IMR-90 (cell line): ENCODE results near the gene FEN1. TPM values are rescaled to one million over a fixed set of nuclear protein-coding genes. Genes with fewer than 3 reads are reported as not detected.

ENCODE experiments used
- ATAC-seq: fragments of 200-7000 bp; cut with Tn5 transposase; 2 replicates; pipeline ENCODE4 v1.9.1; 2020; ENCODE audit warnings: low read depth, mild to moderate bottlenecking, moderate library complexity
- BruUV-seq: library from RNA; stranded (reverse); fragments of 400-500 nt; replicated peaks from 2 replicates; lab custom pipeline; 2021; lab: Mats Ljungman, UMichigan
- CTCF ChIA-PET: fragments of 300-600 bp; formaldehyde crosslinking; extraction: SDS; loops from one replicate; lab custom pipeline; 2021; ENCODE audit warnings: antibody characterized with exemption; lab: Yijun Ruan, JAX
- POLR2A ChIA-PET: fragments of 300-600 bp; sonication (Branson Sonifier 250); formaldehyde crosslinking; loops from one replicate; lab custom pipeline; 2022; ENCODE audit warnings: antibody characterized with exemption; ENCODE audit not compliant: unreplicated experiment; lab: Charles Lee
- DNase-seq: peaks from one replicate; pipeline ENCODE4 v3.0.0; 2013
- H2AFZ ChIP-seq: replicated peaks from 2 replicates; pipeline ENCODE3; 2013; ENCODE audit warnings: low read length, mild to moderate bottlenecking; ENCODE audit not compliant: poor library complexity
- H2AK5ac ChIP-seq: 2 replicates; pipeline ENCODE4 v1.6.1; 2013; ENCODE audit warnings: low read depth, low read length, inconsistent platforms
- H2AK9ac ChIP-seq: replicated peaks from 2 replicates; pipeline ENCODE3; 2013; ENCODE audit warnings: mild to moderate bottlenecking, low read depth, low read length, moderate library complexity; ENCODE audit not compliant: poor library complexity
- H2BK120ac ChIP-seq: 2 replicates; pipeline ENCODE4 v1.6.1; 2013; ENCODE audit warnings: low read depth, low read length, inconsistent platforms
- H2BK15ac ChIP-seq: 3 replicates; pipeline ENCODE4 v1.6.1; 2013; ENCODE audit warnings: low read depth, low read length, inconsistent platforms
- H2BK20ac ChIP-seq: 2 replicates; pipeline ENCODE4 v1.6.1; 2013; ENCODE audit warnings: low read depth, mild to moderate bottlenecking, inconsistent platforms, low read length, moderate library complexity
- H2BK5ac ChIP-seq: 2 replicates; pipeline ENCODE4 v1.6.1; 2013; ENCODE audit warnings: mild to moderate bottlenecking, low read depth, low read length, inconsistent platforms; ENCODE audit not compliant: poor library complexity, severe bottlenecking
- H3K14ac ChIP-seq: replicated peaks from 2 replicates; pipeline ENCODE4 v1.6.1; 2013; ENCODE audit warnings: low read depth, low read length, inconsistent platforms
- H3K18ac ChIP-seq: 2 replicates; pipeline ENCODE4 v1.6.1; 2013; ENCODE audit warnings: low read depth, low read length, control low read depth
- H3K23ac ChIP-seq: 2 replicates; pipeline ENCODE4 v1.6.1; 2013; ENCODE audit warnings: low read depth, low read length, inconsistent platforms
- H3K27ac ChIP-seq: 2 replicates; pipeline ENCODE4 v1.5.1; 2013; ENCODE audit warnings: mild to moderate bottlenecking, control low read depth, low read length; ENCODE audit not compliant: insufficient read depth
- H3K27me3 ChIP-seq: 2 replicates; pipeline ENCODE4 v1.6.1; 2013; ENCODE audit warnings: low read length; ENCODE audit not compliant: control insufficient read depth, insufficient read depth
- H3K36me3 ChIP-seq: 2 replicates; pipeline ENCODE4 v1.6.1; 2013; ENCODE audit warnings: low read length, mixed read lengths; ENCODE audit not compliant: control insufficient read depth, insufficient read depth
- H3K4ac ChIP-seq: 2 replicates; pipeline ENCODE4 v1.6.1; 2013; ENCODE audit warnings: low read depth, low read length, inconsistent platforms
- H3K4me1 ChIP-seq: 2 replicates; pipeline ENCODE4 v1.6.1; 2013; ENCODE audit warnings: low read length, mixed read lengths; ENCODE audit not compliant: control insufficient read depth, insufficient read depth
- H3K4me2 ChIP-seq: 2 replicates; pipeline ENCODE4 v1.6.1; 2013; ENCODE audit warnings: low read depth, mild to moderate bottlenecking, control low read depth, low read length, moderate library complexity
- H3K4me3 ChIP-seq: 2 replicates; pipeline ENCODE4 v1.5.1; 2013; ENCODE audit warnings: low read depth, mild to moderate bottlenecking, control low read depth, low read length, moderate library complexity; ENCODE audit not compliant: insufficient read depth
- H3K56ac ChIP-seq: 2 replicates; pipeline ENCODE4 v1.6.1; 2013; ENCODE audit warnings: low read length, inconsistent platforms; ENCODE audit not compliant: insufficient read depth; ENCODE audit errors: extremely low read depth
- H3K79me1 ChIP-seq, 2 experiments: 2 replicates each; pipeline ENCODE4 v1.6.1; 2013; ENCODE audit warnings: low read length in 2 of 2, inconsistent platforms in 1 of 2, low read depth in 1 of 2
- H3K9ac ChIP-seq: 2 replicates; pipeline ENCODE4 v1.6.1; 2013; ENCODE audit warnings: low read depth, low read length, control low read depth
- H3K9me1 ChIP-seq: 2 replicates; pipeline ENCODE4 v1.6.1; 2013; ENCODE audit warnings: low read length, inconsistent platforms; ENCODE audit not compliant: insufficient read depth
- H3K9me3 ChIP-seq: 2 replicates; pipeline ENCODE4 v1.6.1; 2013; ENCODE audit warnings: low read length; ENCODE audit not compliant: control insufficient read depth, insufficient read depth
- H4K20me1 ChIP-seq: 2 replicates; pipeline ENCODE4 v1.6.1; 2013; ENCODE audit warnings: low read length, inconsistent platforms; ENCODE audit not compliant: insufficient read depth
- H4K5ac ChIP-seq: 2 replicates; pipeline ENCODE4 v1.6.1; 2013; ENCODE audit warnings: mild to moderate bottlenecking, low read depth, low read length, control low read depth
- H4K8ac ChIP-seq, 2 experiments: 2 replicates each; pipeline ENCODE4 v1.6.1; 2013; ENCODE audit warnings: low read depth in 2 of 2, low read length in 2 of 2, control low read depth in 1 of 2, inconsistent platforms in 1 of 2
- H4K91ac ChIP-seq: 2 replicates; pipeline ENCODE4 v1.6.1; 2013; ENCODE audit warnings: low read depth, low read length, inconsistent platforms; ENCODE audit not compliant: insufficient read depth
- CEBPB ChIP-seq: IDR thresholded peaks from 2 replicates; pipeline ENCODE4 v1.6.1; 2012; ENCODE audit warnings: low read depth, low read length, improper control_type of control experiment
- NFE2L2 ChIP-seq: fragments of 150-350 bp; IDR thresholded peaks from 2 replicates; pipeline ENCODE4 v1.6.1; 2016; ENCODE audit warnings: low read depth, mild to moderate bottlenecking, low read length
- RFX5 ChIP-seq: IDR thresholded peaks from 2 replicates; pipeline ENCODE4 v1.8.0; 2012; ENCODE audit warnings: low read depth, mild to moderate bottlenecking, low read length, moderate library complexity
- WGBS, 2 experiments: methylation state at CpG; one replicate each; pipeline versions ENCODE4 v1.1.5 to v1.1.7; 2013; ENCODE audit warnings: missing lambda C conversion rate in 2 of 2; ENCODE audit not compliant: insufficient read length in 1 of 2; ENCODE audit errors: extremely low coverage in 2 of 2; 5-methylcytosine and 5-hydroxymethylcytosine counted together
- dilution Hi-C: fragments of 300-500 bp; cut with HindIII; formaldehyde crosslinking; loops from one replicate; pipeline ENCODE4 v1.14.3; 2018; ENCODE audit warnings: low sequenced_read_pairs; ENCODE audit not compliant: unreplicated experiment
- in situ Hi-C: fragments of 300-500 bp; cut with MboI; formaldehyde crosslinking; loops from 3 replicates; pipeline ENCODE4 v1.14.3; 2019; ENCODE audit warnings: low sequenced_read_pairs, inconsistent platforms, mixed read lengths
- intact Hi-C: fragments of 100-400 bp; cut with micrococcal nuclease; formaldehyde crosslinking; loops from 2 replicates; pipeline ENCODE4 v1.10.0; 2022
- polyA plus RNA-seq, 3 experiments: library from polyadenylated mRNA; depleted of rRNA; stranded (reverse); fragments of >200 nt; gene quantifications; 2 replicates each; pipeline ENCODE4 v1.2.3, GENCODE V29; 2012; ENCODE audit warnings: low replicate concordance in 1 of 3
- total RNA-seq: library from RNA; depleted of rRNA; stranded (reverse); fragments of >200 nt; gene quantifications from 2 replicates; pipeline ENCODE4 v1.2.3, GENCODE V29; 2012

Gene FEN1
- total and polyA plus RNA-seq, 2 of the 4 experiments (the other 2 are of a cell fraction) = 23.0 to 41.9 TPM

- TF ChIP-seq RFX5 (no peak), CEBPB (no peak)
These were observed 45.3 kb upstream of the FEN1 start (continued) for GRCh38 chr11:61747192-61747966.

DNA sequence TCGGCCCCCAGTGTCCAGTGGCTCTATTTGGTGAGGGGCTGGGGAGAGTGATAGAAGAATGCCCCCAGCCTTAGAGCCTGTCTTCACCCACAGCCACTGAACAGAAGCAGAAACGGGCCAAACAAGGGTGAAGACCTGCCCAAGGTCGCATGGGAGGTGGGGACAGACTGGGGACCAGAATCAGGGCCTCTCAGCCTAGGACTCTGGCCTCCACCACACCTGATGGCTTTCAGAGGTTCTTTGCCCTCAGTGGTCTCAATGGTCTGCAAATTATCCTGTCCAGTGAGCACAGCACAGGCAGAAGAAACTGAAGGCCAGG, 44.8 kb upstream of the FEN1 start:
- H3K4me3 ChIP-seq = no peak overlapping the region
- no peaks in the 10 kb centered on the region; the same call in 1 of the 2 replicates for H3K36me3 ChIP-seq
- H3K4ac ChIP-seq = no peak overlapping the region
- no peak overlapping the region for H2BK15ac ChIP-seq
- H3K23ac ChIP-seq = no peak overlapping the region
- DNase-seq (no peak), ATAC-seq (no peak)
- H3K4me2 ChIP-seq = no peak overlapping the region
- in situ Hi-C loops = no loop called here
- no peak overlapping the region for H4K91ac ChIP-seq
- ChIA-PET CTCF (interaction anchor here (1.0 to 1.3 kb wide), 4 partner anchors 17 to 360 kb away, joined by 3 to 5 read pairs (median 3); no protein-coding TSS in a partner anchor), POLR2A (no interaction called here)
- H3K27ac ChIP-seq = no peak overlapping the region
- H4K8ac ChIP-seq = no peak overlapping the region
- H2BK20ac ChIP-seq = no peak overlapping the region
- H3K79me1 ChIP-seq = no peaks in the 10 kb centered on the region
- no peak for TF ChIP-seq NFE2L2
- intact Hi-C loops = loop anchor here (1.0 kb wide), 2 partner anchors 28 to 360 kb away; no protein-coding TSS in a partner anchor
- no peak overlapping the region for H3K14ac ChIP-seq
- H3K9me1 ChIP-seq = no peaks in the 10 kb centered on the region
- H3K4me1 ChIP-seq = no peaks in the 10 kb centered on the region; the same call in 1 of the 2 replicates
- H4K5ac ChIP-seq = no peak overlapping the region
- dilution Hi-C loops = no loop called here
- peaks cover 3% of the 10 kb centered on the region; the same call in 1 of the 2 replicates for H3K27me3 ChIP-seq
- H3K56ac ChIP-seq = no peak overlapping the region
- no peaks in the 10 kb centered on the region for H3K9me3 ChIP-seq
- no peak overlapping the region for H2BK120ac ChIP-seq
- WGBS, 2 experiments = no CpG with 5 or more reads among the region's 3 CpGs
- H2AFZ ChIP-seq = peak overlapping the region; percentile 83
- H2AK5ac ChIP-seq = no peak overlapping the region
- no peak overlapping the region for H2AK9ac ChIP-seq
- no peak overlapping the region for H3K9ac ChIP-seq
- H3K18ac ChIP-seq = no peak overlapping the region
- H2BK5ac ChIP-seq = no peak overlapping the region
- no TSS peak for BruUV-seq
- no peaks in the 10 kb centered on the region for H4K20me1 ChIP-seq
